ENCODE measurements around the gene NAXE. TPM values are rescaled to one million over a fixed set of nuclear protein-coding genes. Genes with fewer than 3 reads are reported as not detected.

NAXE gene
- total and polyA plus RNA-seq, 2 of the 13 experiments (the other 11 are each of a cell fraction or from before 2014, with no cell fraction given): 39.4 to 59.4 TPM

DNA sequence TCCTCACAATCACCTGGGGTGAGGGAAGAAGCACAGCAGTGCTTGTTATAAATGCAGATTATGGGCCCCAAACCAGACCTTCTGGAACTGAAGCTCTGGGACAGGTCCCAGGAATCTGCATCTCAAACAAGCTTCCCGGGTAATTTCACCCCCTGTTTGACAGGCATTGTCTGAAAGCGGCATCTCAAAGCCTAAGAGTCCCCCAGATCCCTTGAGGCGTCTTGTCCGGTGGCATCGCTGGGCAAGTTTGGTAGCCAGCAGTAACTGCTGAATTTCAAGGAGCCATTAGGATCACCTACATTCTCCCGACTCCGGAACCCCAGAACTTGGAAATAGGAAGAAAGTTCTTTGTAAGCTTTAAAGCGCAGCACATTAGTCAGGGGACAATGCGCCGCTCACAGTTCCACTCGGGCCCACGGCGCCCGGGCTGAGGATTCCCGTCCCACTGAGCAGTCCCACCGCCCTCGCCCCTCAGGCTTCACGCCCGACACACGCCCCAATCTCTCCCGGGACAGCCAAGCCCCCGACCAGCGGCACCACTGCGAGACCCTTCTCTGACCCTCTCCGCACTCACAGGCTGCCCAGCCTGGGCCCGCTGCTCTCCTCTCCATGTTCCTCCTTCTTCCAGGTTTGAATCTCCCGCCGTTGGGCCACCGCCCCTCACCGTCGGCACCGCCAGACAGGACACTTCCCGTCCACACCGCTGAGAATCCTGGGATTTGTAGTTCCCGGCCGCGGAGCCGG is 19.5 kb upstream of the NAXE start, which contains the start of gene IQGAP3 (continued):
- TF ChIP-seq HMGA1 (CRISPR knock-in tag; conservative IDR thresholded peaks at IDR 0.05): no peak
- no peak for TF ChIP-seq ZNF30 (CRISPR knock-in tag; IDR thresholded peaks at IDR 0.05)
- TF ChIP-seq FOXC1 (CRISPR knock-in tag; IDR thresholded peaks at IDR 0.05; ENCODE audit: borderline replicate concordance): no peak
- TF ChIP-seq ZNF883 (CRISPR knock-in tag; IDR thresholded peaks at IDR 0.05; ENCODE audit: not compliant biosample characterization): peak; percentile 36
- TF ChIP-seq, protein P1, sequence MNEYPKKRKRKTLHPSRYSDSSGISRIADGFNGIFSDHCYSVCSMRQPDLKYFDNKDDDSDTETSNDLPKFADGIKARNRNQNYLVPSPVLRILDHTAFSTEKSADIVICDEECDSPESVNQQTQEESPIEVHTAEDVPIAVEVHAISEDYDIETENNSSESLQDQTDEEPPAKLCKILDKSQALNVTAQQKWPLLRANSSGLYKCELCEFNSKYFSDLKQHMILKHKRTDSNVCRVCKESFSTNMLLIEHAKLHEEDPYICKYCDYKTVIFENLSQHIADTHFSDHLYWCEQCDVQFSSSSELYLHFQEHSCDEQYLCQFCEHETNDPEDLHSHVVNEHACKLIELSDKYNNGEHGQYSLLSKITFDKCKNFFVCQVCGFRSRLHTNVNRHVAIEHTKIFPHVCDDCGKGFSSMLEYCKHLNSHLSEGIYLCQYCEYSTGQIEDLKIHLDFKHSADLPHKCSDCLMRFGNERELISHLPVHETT (CRISPR knock-in tag; conservative IDR thresholded peaks at IDR 0.05): no peak
- TF ChIP-seq NFIB (CRISPR knock-in tag; IDR thresholded peaks at IDR 0.05; ENCODE audit: borderline replicate concordance): no peak
- no peak; the same call in 1 of the 2 replicates for TF ChIP-seq ZNF558 (CRISPR knock-in tag; IDR thresholded peaks at IDR 0.05; ENCODE audit: borderline replicate concordance)
- peak; percentile 93 for TF ChIP-seq HCFC1 (IDR thresholded peaks at IDR 0.05; ENCODE audit: low read depth, low read length)
- no peak for TF ChIP-seq ZBTB2 (CRISPR knock-in tag; IDR thresholded peaks at IDR 0.05; ENCODE audit: low read depth)
- no peak for TF ChIP-seq ZEB1 (IDR thresholded peaks at IDR 0.05; ENCODE audit: insufficient replicate concordance, low read depth)
- TF ChIP-seq ZKSCAN5 (CRISPR knock-in tag; IDR thresholded peaks at IDR 0.05): no peak
- TF ChIP-seq MLLT10 (CRISPR knock-in tag; IDR thresholded peaks at IDR 0.05): no peak
- TF ChIP-seq, protein P2, sequence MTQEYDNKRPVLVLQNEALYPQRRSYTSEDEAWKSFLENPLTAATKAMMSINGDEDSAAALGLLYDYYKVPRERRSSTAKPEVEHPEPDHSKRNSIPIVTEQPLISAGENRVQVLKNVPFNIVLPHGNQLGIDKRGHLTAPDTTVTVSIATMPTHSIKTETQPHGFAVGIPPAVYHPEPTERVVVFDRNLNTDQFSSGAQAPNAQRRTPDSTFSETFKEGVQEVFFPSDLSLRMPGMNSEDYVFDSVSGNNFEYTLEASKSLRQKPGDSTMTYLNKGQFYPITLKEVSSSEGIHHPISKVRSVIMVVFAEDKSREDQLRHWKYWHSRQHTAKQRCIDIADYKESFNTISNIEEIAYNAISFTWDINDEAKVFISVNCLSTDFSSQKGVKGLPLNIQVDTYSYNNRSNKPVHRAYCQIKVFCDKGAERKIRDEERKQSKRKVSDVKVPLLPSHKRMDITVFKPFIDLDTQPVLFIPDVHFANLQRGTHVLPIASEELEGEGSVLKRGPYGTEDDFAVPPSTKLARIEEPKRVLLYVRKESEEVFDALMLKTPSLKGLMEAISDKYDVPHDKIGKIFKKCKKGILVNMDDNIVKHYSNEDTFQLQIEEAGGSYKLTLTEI (CRISPR knock-in tag; conservative IDR thresholded peaks at IDR 0.05): no peak
- TF ChIP-seq FOXK2 (IDR thresholded peaks at IDR 0.05): no peak
- no peak for TF ChIP-seq ZBTB46 (CRISPR knock-in tag; IDR thresholded peaks at IDR 0.05; ENCODE audit: borderline replicate concordance)
- peak; percentile 80 for TF ChIP-seq MXD4 (CRISPR knock-in tag; IDR thresholded peaks at IDR 0.05)
- no peak for TF ChIP-seq ZSCAN30 (CRISPR knock-in tag; IDR thresholded peaks at IDR 0.05)
- TF ChIP-seq ZNF12 (CRISPR knock-in tag; IDR thresholded peaks at IDR 0.05): no peak
- TF ChIP-seq MXD3 (CRISPR knock-in tag; IDR thresholded peaks at IDR 0.05): 0 out of 2 replicates have a peak, but pooled peaks have one; percentile 49
- TF ChIP-seq NBN (conservative IDR thresholded peaks at IDR 0.05): no peak
- no peak for TF ChIP-seq DNMT3B (CRISPR knock-in tag; conservative IDR thresholded peaks at IDR 0.05)
- TF ChIP-seq ASH2L (IDR thresholded peaks at IDR 0.05; ENCODE audit: insufficient read length, low read depth, low read length): no peak
- no peak for TF ChIP-seq ZNF251 (CRISPR knock-in tag; IDR thresholded peaks at IDR 0.05)
- TF ChIP-seq ZNF781 (CRISPR knock-in tag; IDR thresholded peaks at IDR 0.05; ENCODE audit: borderline replicate concordance, not compliant biosample characterization): no peak

Data from HepG2 (cell line).